SU-DHL-6 (cell line): Measurements from ENCODE around the gene CD151.

Experiments used
- EZH2phosphoT487 ChIP-seq: fragments of 200-600 bp; sonication (generic), shearing (Covaris generic); conservative IDR thresholded peaks from 2 replicates; pipeline ENCODE4 v1.6.1; 2018; ENCODE audit warnings: mild to moderate bottlenecking, antibody characterized with exemption, low read length, moderate library complexity, mixed read lengths
- TF ChIP-seq, protein P1 (sequence below): fragments of 200-600 bp; sonication (generic); IDR thresholded peaks from one replicate; pipeline ENCODE4 v1.5.1; 2017; ENCODE audit warnings: antibody characterized with exemption, mild to moderate bottlenecking, low read length, moderate library complexity; ENCODE audit not compliant: insufficient read depth, poor library complexity, severe bottlenecking

DNA sequence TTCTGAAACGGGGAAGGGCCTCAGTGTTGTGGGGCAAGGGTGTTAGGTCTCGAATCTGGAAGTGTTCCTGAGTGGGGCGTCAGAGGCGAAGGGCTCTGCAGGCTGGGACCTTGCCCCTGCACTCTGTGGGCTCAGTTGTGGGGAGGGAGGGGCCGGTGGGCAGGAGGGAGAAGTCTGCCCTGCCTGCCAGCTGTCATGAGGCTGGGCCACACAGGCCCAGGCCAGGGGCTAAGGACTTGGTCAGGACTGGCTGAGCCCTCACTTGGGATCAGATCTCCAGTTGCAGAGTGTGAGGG is 4.9 kb upstream of the CD151 start, which contains the start of gene CRACR2B:
- TF ChIP-seq, protein P1, sequence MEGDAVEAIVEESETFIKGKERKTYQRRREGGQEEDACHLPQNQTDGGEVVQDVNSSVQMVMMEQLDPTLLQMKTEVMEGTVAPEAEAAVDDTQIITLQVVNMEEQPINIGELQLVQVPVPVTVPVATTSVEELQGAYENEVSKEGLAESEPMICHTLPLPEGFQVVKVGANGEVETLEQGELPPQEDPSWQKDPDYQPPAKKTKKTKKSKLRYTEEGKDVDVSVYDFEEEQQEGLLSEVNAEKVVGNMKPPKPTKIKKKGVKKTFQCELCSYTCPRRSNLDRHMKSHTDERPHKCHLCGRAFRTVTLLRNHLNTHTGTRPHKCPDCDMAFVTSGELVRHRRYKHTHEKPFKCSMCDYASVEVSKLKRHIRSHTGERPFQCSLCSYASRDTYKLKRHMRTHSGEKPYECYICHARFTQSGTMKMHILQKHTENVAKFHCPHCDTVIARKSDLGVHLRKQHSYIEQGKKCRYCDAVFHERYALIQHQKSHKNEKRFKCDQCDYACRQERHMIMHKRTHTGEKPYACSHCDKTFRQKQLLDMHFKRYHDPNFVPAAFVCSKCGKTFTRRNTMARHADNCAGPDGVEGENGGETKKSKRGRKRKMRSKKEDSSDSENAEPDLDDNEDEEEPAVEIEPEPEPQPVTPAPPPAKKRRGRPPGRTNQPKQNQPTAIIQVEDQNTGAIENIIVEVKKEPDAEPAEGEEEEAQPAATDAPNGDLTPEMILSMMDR, result no peak
- no peak for TF ChIP-seq EZH2phosphoT487
